Left ventricle myocardium inferior (tissue), 1 donor: ENCODE results near the gene FLYWCH1. TPM values are rescaled to one million over a fixed set of nuclear protein-coding genes. Genes with fewer than 3 reads are reported as not detected.
"Not testable (repeated sequence)": the region's sequence is repeated elsewhere in the genome, so short reads cannot be mapped to it uniquely, and the experiment has no call there.

Experiments
- DNase-seq: peaks from one replicate; pipeline ENCODE4 v3.0.0-alpha.2; 2020
- H3K27ac ChIP-seq: fragments of 200-600 bp; replicated peaks from 2 replicates; pipeline ENCODE4 v1.8.0; 2021
- H3K27me3 ChIP-seq: fragments of 200-600 bp; 2 replicates; pipeline ENCODE4 v1.8.0; 2021; ENCODE audit warnings: low read depth
- H3K36me3 ChIP-seq: fragments of 200-600 bp; 2 replicates; pipeline ENCODE4 v1.8.0; 2021
- H3K4me1 ChIP-seq: fragments of 200-600 bp; 2 replicates; pipeline ENCODE4 v1.8.0; 2021
- H3K4me3 ChIP-seq: fragments of 200-600 bp; 2 replicates; pipeline ENCODE4 v1.8.0; 2021; ENCODE audit warnings: mild to moderate bottlenecking, moderate library complexity
- H3K9me3 ChIP-seq: fragments of 200-600 bp; replicated peaks from 2 replicates; pipeline ENCODE4 v1.8.0; 2021
- CTCF ChIP-seq: fragments of 200-600 bp; IDR thresholded peaks from 2 replicates; pipeline ENCODE4 v1.8.0; 2021; ENCODE audit warnings: antibody characterized with exemption, mild to moderate bottlenecking, borderline replicate concordance
- intact Hi-C: fragments of 100-400 bp; cut with micrococcal nuclease; formaldehyde crosslinking; loops from one replicate; pipeline ENCODE4 v1.11.0; 2022
- total RNA-seq: library from RNA; stranded (reverse); fragmentation: NEBNext Ultra II Directional; extraction: Animal tissue kit (Norgen Biotek cat#: 25700); gene quantifications from one replicate; pipeline ENCODE4 v1.2.1, GENCODE V29; 2021
- donor health status: DM: no; HTN: yes; CAD: no; lungs with severe emphysema.

Gene FLYWCH1
- total RNA-seq, 1 donor from 2014 or later, result 35.7 TPM

GRCh38 chr16:2930236-2930635 lies 18.5 kb downstream of the FLYWCH1 start:
- intact Hi-C loops, result no loop called here
- H3K9me3 ChIP-seq, result no peaks in the 10 kb centered on the region
- H3K4me3 ChIP-seq, result no peak overlapping the region
- peaks cover 13% of the 10 kb centered on the region for H3K4me1 ChIP-seq
- H3K27ac ChIP-seq, result no peak overlapping the region
- TF ChIP-seq CTCF, result no peak
- H3K36me3 ChIP-seq, result peaks cover 51% of the 10 kb centered on the region
- no peaks in the 10 kb centered on the region for H3K27me3 ChIP-seq
- no peak for DNase-seq

- H3K4me1 ChIP-seq, result peaks cover 12% of the 10 kb centered on the region
- H3K9me3 ChIP-seq, H3K27me3 ChIP-seq, H3K27ac ChIP-seq, intact Hi-C loops, DNase-seq, H3K4me3 ChIP-seq: not testable (repeated sequence)
- H3K36me3 ChIP-seq, result peaks cover 63% of the 10 kb centered on the region
These were observed 19.6 kb downstream of the FLYWCH1 start for GRCh38 chr16:2931231-2931914.

DNA sequence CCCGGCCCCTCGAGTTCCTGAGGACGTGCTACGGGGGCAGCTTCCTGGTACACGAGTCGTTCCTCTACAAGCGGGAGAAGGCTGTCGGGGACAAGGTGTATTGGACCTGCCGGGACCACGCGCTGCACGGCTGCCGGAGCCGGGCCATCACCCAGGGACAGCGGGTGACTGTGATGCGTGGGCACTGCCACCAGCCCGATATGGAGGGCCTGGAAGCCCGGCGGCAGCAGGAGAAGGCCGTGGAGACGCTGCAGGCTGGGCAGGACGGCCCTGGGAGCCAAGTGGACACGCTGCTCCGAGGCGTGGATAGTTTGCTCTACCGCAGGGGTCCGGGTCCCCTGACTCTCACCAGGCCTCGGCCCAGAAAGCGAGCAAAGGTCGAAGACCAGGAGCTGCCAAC lies 21.4 kb downstream of the FLYWCH1 start:
- Histone ChIP-seq H3K4me1 (no peaks in the 10 kb centered on the region), H3K27me3 (no peaks in the 10 kb centered on the region), H3K9me3 (no peaks in the 10 kb centered on the region), H3K4me3 (no peak overlapping the region), H3K27ac (no peak overlapping the region), H3K36me3 (peaks cover 80% of the 10 kb centered on the region)
- no peak for DNase-seq
- intact Hi-C loops, result no loop called here
- no peak for TF ChIP-seq CTCF

DNA sequence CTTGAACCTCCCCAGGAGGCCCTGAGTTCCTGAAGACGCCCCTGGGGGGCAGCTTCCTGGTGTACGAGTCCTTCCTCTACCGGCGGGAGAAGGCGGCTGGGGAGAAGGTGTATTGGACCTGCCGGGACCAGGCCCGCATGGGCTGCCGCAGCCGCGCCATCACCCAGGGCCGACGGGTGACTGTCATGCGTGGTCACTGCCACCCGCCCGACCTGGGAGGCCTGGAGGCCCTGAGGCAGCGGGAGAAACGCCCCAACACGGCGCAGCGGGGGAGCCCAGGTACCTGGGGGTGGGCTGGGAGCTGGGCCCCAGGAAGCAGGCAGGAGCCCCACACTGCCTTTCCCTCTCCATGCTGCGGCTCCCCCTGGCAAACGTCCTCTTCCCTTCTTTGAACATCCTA lies 22.0 kb downstream of the FLYWCH1 start:
- intact Hi-C loops, result no loop called here
- H3K36me3 ChIP-seq, result peaks cover 86% of the 10 kb centered on the region

DNA sequence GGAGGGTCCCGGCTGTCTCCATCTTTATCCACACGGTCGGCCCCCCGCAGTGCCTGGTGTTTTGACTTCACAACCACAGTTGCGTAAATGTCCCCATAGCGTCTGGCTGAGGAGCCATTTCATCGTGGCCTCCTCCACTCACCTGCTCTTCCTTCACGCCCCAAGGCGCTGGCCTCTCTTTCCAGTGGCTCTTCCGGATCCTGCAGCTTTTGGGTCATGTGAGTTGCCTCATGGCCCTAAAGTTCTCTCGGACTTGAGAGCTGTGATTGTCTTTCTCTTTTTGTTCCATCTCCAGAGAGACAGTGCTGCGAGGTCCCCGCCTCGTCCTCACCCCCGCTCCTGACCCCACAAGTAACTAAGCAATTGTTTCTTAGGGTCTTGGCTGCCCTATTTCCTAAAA lies 22.7 kb downstream of the FLYWCH1 start:
- no peak for TF ChIP-seq CTCF
- DNase-seq, result no peak

More for the DNA sequence above, 22.0 kb downstream of the FLYWCH1 start:
- DNase-seq, result no peak
- Histone ChIP-seq H3K27me3 (no peaks in the 10 kb centered on the region), H3K9me3 (no peaks in the 10 kb centered on the region), H3K4me3 (no peak overlapping the region), H3K27ac (no peak overlapping the region), H3K4me1 (no peaks in the 10 kb centered on the region)
- TF ChIP-seq CTCF, result no peak

GRCh38 chr16:2936436-2937011 lies 24.8 kb downstream of the FLYWCH1 start:
- H3K27ac ChIP-seq, result no peak overlapping the region
- intact Hi-C loops, result no loop called here
- H3K36me3 ChIP-seq, result peaks cover 93% of the 10 kb centered on the region
- no peak overlapping the region for H3K4me3 ChIP-seq
- no peak for TF ChIP-seq CTCF
- no peaks in the 10 kb centered on the region for H3K4me1 ChIP-seq
- no peak for DNase-seq
- no peaks in the 10 kb centered on the region for H3K9me3 ChIP-seq
- H3K27me3 ChIP-seq, result no peaks in the 10 kb centered on the region

More for the DNA sequence above, 22.7 kb downstream of the FLYWCH1 start:
- Histone ChIP-seq H3K4me1 (no peaks in the 10 kb centered on the region), H3K27ac (no peak overlapping the region), H3K36me3 (peaks cover 93% of the 10 kb centered on the region), H3K9me3 (no peaks in the 10 kb centered on the region), H3K27me3 (no peaks in the 10 kb centered on the region), H3K4me3 (no peak overlapping the region)
- intact Hi-C loops, result no loop called here
